GM23338 (cell line): ENCODE measurements around the gene EPRS1. TPM values are rescaled to one million over a fixed set of nuclear protein-coding genes. Genes with fewer than 3 reads are reported as not detected.
A peak's percentile ranks its signal among the peaks of the same experiment; 100 is the strongest.

Experiments used
- ATAC-seq: fragments of 200-7000 bp; cut with Tn5 transposase; 3 replicates; pipeline ENCODE4 v1.9.1; 2020
- DNase-seq: peaks from one replicate; pipeline ENCODE4 v3.0.0-alpha.2; 2015; ENCODE audit warnings: low spot score
- H2AFZ ChIP-seq: fragments of 200-600 bp; sonication (generic); 2 replicates; pipeline ENCODE4 v1.8.0; 2016; ENCODE audit warnings: antibody characterized with exemption, mild to moderate bottlenecking, moderate library complexity
- H3F3A ChIP-seq: fragments of 200-600 bp; sonication (generic); replicated peaks from 2 replicates; pipeline ENCODE4 v1.8.0; 2017; ENCODE audit warnings: antibody characterized with exemption, mixed run types, low read depth
- H3K27ac ChIP-seq: fragments of 200-600 bp; sonication (generic); 2 replicates; pipeline ENCODE4 v1.6.1; 2016; ENCODE audit warnings: low read depth
- H3K27me3 ChIP-seq: fragments of 200-600 bp; sonication (generic); 2 replicates; pipeline ENCODE4 v1.8.0; 2016; ENCODE audit warnings: mild to moderate bottlenecking, mixed run types, moderate library complexity; ENCODE audit not compliant: insufficient read depth
- H3K36me3 ChIP-seq: fragments of 200-600 bp; sonication (generic); 2 replicates; pipeline ENCODE4 v1.8.0; 2016; ENCODE audit warnings: mild to moderate bottlenecking; ENCODE audit not compliant: insufficient read depth
- H3K4me1 ChIP-seq: fragments of 200-600 bp; sonication (generic); 2 replicates; pipeline ENCODE4 v1.8.0; 2016; ENCODE audit warnings: mild to moderate bottlenecking, moderate library complexity; ENCODE audit not compliant: insufficient read depth
- H3K4me2 ChIP-seq: fragments of 200-600 bp; sonication (generic); 2 replicates; pipeline ENCODE4 v1.7.1; 2017; ENCODE audit warnings: mixed run types
- H3K4me3 ChIP-seq: fragments of 200-600 bp; sonication (generic); 2 replicates; pipeline ENCODE4 v1.6.1; 2016; ENCODE audit warnings: mixed run types
- H3K79me2 ChIP-seq: fragments of 200-600 bp; sonication (generic); replicated peaks from 2 replicates; pipeline ENCODE4 v1.8.0; 2017; ENCODE audit warnings: mild to moderate bottlenecking; ENCODE audit not compliant: insufficient read depth
- H3K9me2 ChIP-seq: fragments of 200-600 bp; sonication (generic); 2 replicates; pipeline ENCODE4 v1.8.0; 2017; ENCODE audit not compliant: insufficient read depth
- H4K20me1 ChIP-seq: fragments of 200-600 bp; sonication (generic); replicated peaks from 2 replicates; pipeline ENCODE4 v1.8.0; 2017; ENCODE audit warnings: mild to moderate bottlenecking; ENCODE audit not compliant: insufficient read depth
- H3K27ac Mint-ChIP-seq: 2 replicates; pipeline ENCODE4 v1.8.0; 2020; ENCODE audit warnings: inconsistent platforms, mild to moderate bottlenecking, moderate library complexity, mixed read lengths
- H3K27me3 Mint-ChIP-seq: 3 replicates; pipeline ENCODE4 v1.8.0; 2022; ENCODE audit warnings: low read depth, mild to moderate bottlenecking, moderate library complexity, mixed read lengths, inconsistent platforms; ENCODE audit not compliant: insufficient read depth, poor library complexity
- H3K36me3 Mint-ChIP-seq: 3 replicates; pipeline ENCODE4 v1.8.0; 2021; ENCODE audit warnings: low read depth, mild to moderate bottlenecking, inconsistent platforms, moderate library complexity, mixed read lengths
- H3K4me1 Mint-ChIP-seq: 3 replicates; pipeline ENCODE4 v1.8.0; 2020; ENCODE audit warnings: mild to moderate bottlenecking, inconsistent platforms, mixed read lengths
- H3K4me3 Mint-ChIP-seq: 3 replicates; pipeline ENCODE4 v1.8.0; 2021; ENCODE audit warnings: moderate library complexity, mild to moderate bottlenecking, inconsistent platforms, mixed read lengths
- H3K9me3 Mint-ChIP-seq: 3 replicates; pipeline ENCODE4 v1.8.0; 2020; ENCODE audit warnings: moderate library complexity, mild to moderate bottlenecking, inconsistent platforms, mixed read lengths
- CREB1 ChIP-seq: fragments of 250-450 bp; sonication (Bioruptor Pico); IDR thresholded peaks from 2 replicates; pipeline ENCODE4 v1.5.0; 2020; ENCODE audit warnings: low read depth, mild to moderate bottlenecking, moderate library complexity
- CTCF ChIP-seq, 2 experiments: fragments of 200-600 bp in 1 of 2; sonication (generic) in 1 of 2; conservative IDR thresholded peaks; 2 replicates each; pipeline versions ENCODE4 v1.5.1 to v1.6.1; 2016 to 2017; ENCODE audit warnings: antibody characterized with exemption in 2 of 2, low read depth in 2 of 2, mild to moderate bottlenecking in 2 of 2, moderate library complexity in 1 of 2
- ETS1 ChIP-seq: IDR thresholded peaks from 2 replicates; pipeline ENCODE4 v1.6.1; 2016; ENCODE audit warnings: antibody characterized with exemption
- EZH2 ChIP-seq: fragments of 200-600 bp; sonication (generic); IDR thresholded peaks from one replicate; pipeline ENCODE4 v1.8.0; 2017; ENCODE audit warnings: antibody characterized with exemption, mild to moderate bottlenecking, low read depth; ENCODE audit not compliant: unreplicated experiment
- EZH2phosphoT487 ChIP-seq: fragments of 200-600 bp; sonication (generic); IDR thresholded peaks from one replicate; pipeline ENCODE4 v1.8.1; 2018; ENCODE audit warnings: antibody characterized with exemption; ENCODE audit not compliant: unreplicated experiment
- JUNB ChIP-seq: IDR thresholded peaks from one replicate; pipeline ENCODE4 v1.6.1; 2016; ENCODE audit warnings: antibody characterized with exemption; ENCODE audit not compliant: unreplicated experiment
- NANOG ChIP-seq: IDR thresholded peaks from 2 replicates; pipeline ENCODE4 v1.6.1; 2016; ENCODE audit warnings: antibody characterized with exemption, borderline replicate concordance
- POLR2AphosphoS5 ChIP-seq: IDR thresholded peaks from 2 replicates; pipeline ENCODE4 v1.6.1; 2016; ENCODE audit warnings: antibody characterized with exemption, low read depth
- REST ChIP-seq: IDR thresholded peaks from one replicate; pipeline ENCODE4 v1.6.1; 2018; ENCODE audit warnings: antibody characterized with exemption; ENCODE audit not compliant: unreplicated experiment
- STAT1 ChIP-seq: IDR thresholded peaks from one replicate; pipeline ENCODE4 v1.6.1; 2016; ENCODE audit warnings: antibody characterized with exemption; ENCODE audit not compliant: unreplicated experiment
- ZNF114 ChIP-seq: fragments of 250-450 bp; sonication (Bioruptor Pico); IDR thresholded peaks from 2 replicates; pipeline ENCODE4 v1.5.0; 2020; ENCODE audit warnings: mild to moderate bottlenecking, moderate library complexity
- ZNF331 ChIP-seq: fragments of 250-450 bp; sonication (Bioruptor Pico); IDR thresholded peaks from 2 replicates; pipeline ENCODE4 v1.5.0; 2020; ENCODE audit warnings: low read depth, mild to moderate bottlenecking, moderate library complexity
- ZNF462 ChIP-seq: fragments of 250-450 bp; sonication (Bioruptor Pico); IDR thresholded peaks from 2 replicates; pipeline ENCODE4 v1.5.0; 2020; ENCODE audit warnings: mild to moderate bottlenecking, moderate library complexity
- polyA plus RNA-seq: library from polyadenylated mRNA; unstranded; fragments of >200 nt; fragmentation: Nextera tagmentation; extraction: Ambion mirVana; gene quantifications from 2 replicates; pipeline ENCODE4 v1.2.1, GENCODE V29; 2016
- total RNA-seq: library from RNA; depleted of rRNA; stranded (reverse); fragments of >200 nt; shearing (Covaris generic); gene quantifications from 2 replicates; pipeline ENCODE4 v1.2.3, GENCODE V29; 2014

The EPRS1 gene
- total and polyA plus RNA-seq, 2 experiments from 2014 or later, result 133 to 158 TPM

GRCh38 chr1:220044678-220045355 lies 1.5 kb downstream of the EPRS1 start:
- ATAC-seq, result no peak
- peaks cover 7% of the 10 kb centered on the region for H3K4me1 Mint-ChIP-seq
- no peak overlapping the region for H3K27ac ChIP-seq
- H3F3A ChIP-seq, result 0 out of 2 replicates have a peak, but pooled peaks cover 5% of the 10 kb centered on the region
- H4K20me1 ChIP-seq, result no peaks in the 10 kb centered on the region; the same call in 1 of the 2 replicates
- no peaks in the 10 kb centered on the region for H3K27me3 ChIP-seq
- H3K79me2 ChIP-seq, result peaks cover 62% of the 10 kb centered on the region
- no peaks in the 10 kb centered on the region for H3K36me3 ChIP-seq
- peak overlapping the region; percentile 98 for H3K4me3 Mint-ChIP-seq
- 0 out of 2 replicates have a peak, but pooled peaks cover 6% of the 10 kb centered on the region for H3K4me1 ChIP-seq
- TF ChIP-seq CTCF (conservative IDR thresholded peaks at IDR 0.05; ENCODE audit: low read depth in 2 of 2), result no peak
- no peak for TF ChIP-seq ZNF114
- no peak for TF ChIP-seq ETS1
- TF ChIP-seq POLR2AphosphoS5, result no peak
- no peak for TF ChIP-seq EZH2
- no peak for TF ChIP-seq REST
- no peak for TF ChIP-seq NANOG
- no peak for TF ChIP-seq EZH2phosphoT487
- no peak for TF ChIP-seq CREB1 (CRISPR knock-in tag)
- no peak for TF ChIP-seq STAT1
- TF ChIP-seq ZNF331, result no peak
- no peak for TF ChIP-seq ZNF462
- TF ChIP-seq JUNB, result no peak
- H2AFZ ChIP-seq, result no peak overlapping the region
- peak overlapping the region; percentile 100 for H3K4me3 ChIP-seq
- peaks cover 20% of the 10 kb centered on the region for H3K36me3 Mint-ChIP-seq
- no peak for DNase-seq
- no peaks in the 10 kb centered on the region for H3K9me2 ChIP-seq
- H3K9me3 Mint-ChIP-seq, result no peaks in the 10 kb centered on the region
- no peak overlapping the region for H3K27ac Mint-ChIP-seq
- peak overlapping the region; percentile 97 for H3K4me2 ChIP-seq
- peaks cover 11% of the 10 kb centered on the region for H3K27me3 Mint-ChIP-seq
